Astrocyte of the cerebellum (primary cell): ENCODE measurements around the gene THOC1.

Experiments used
- DNase-seq: peaks from one replicate; pipeline ENCODE4 v3.0.0-alpha.2; 2011; ENCODE audit warnings: low read depth
- H3K4me3 ChIP-seq: 2 replicates; pipeline ENCODE4 v1.5.1; 2011; ENCODE audit warnings: mild to moderate bottlenecking, low read depth, low read length, moderate library complexity
- CTCF ChIP-seq: IDR thresholded peaks from 2 replicates; pipeline ENCODE4 v1.5.1; 2012; ENCODE audit warnings: low read length, low read depth, moderate library complexity, mild to moderate bottlenecking; ENCODE audit errors: missing control alignments
- in situ Hi-C: cut with HindIII; loops from 2 replicates; pipeline ENCODE4 v1.10.0; 2017; ENCODE audit warnings: low sequenced_read_pairs

Gene THOC1

GRCh38 chr18:192801-193200 lies 75.0 kb downstream of the THOC1 start:
- no peak for TF ChIP-seq CTCF
- in situ Hi-C loops = no loop called here
- DNase-seq = no peak
- no peak overlapping the region for H3K4me3 ChIP-seq

GRCh38 chr18:191725-192124 lies 76.1 kb downstream of the THOC1 start:
- H3K4me3 ChIP-seq = no peak overlapping the region
- in situ Hi-C loops = no loop called here
- no peak for DNase-seq
- no peak for TF ChIP-seq CTCF

- no peak overlapping the region for H3K4me3 ChIP-seq
- in situ Hi-C loops = no loop called here
- no peak for TF ChIP-seq CTCF
- no peak for DNase-seq
These were observed 78.6 kb downstream of the THOC1 start for GRCh38 chr18:189254-189653.

GRCh38 chr18:183769-184168 lies 84.1 kb downstream of the THOC1 start:
- in situ Hi-C loops = no loop called here
- DNase-seq = no peak
- H3K4me3 ChIP-seq = no peak overlapping the region
- TF ChIP-seq CTCF = no peak

- DNase-seq = no peak
- in situ Hi-C loops = no loop called here
- no peak for TF ChIP-seq CTCF
- H3K4me3 ChIP-seq = no peak overlapping the region
These were observed 86.1 kb downstream of the THOC1 start for GRCh38 chr18:181711-182110.

GRCh38 chr18:179499-179898 lies 88.3 kb downstream of the THOC1 start:
- no peak for DNase-seq
- TF ChIP-seq CTCF = no peak
- H3K4me3 ChIP-seq = no peak overlapping the region
- in situ Hi-C loops = no loop called here

GRCh38 chr18:172361-172760 lies 95.5 kb downstream of the THOC1 start:
- no peak for DNase-seq
- no peak for TF ChIP-seq CTCF
- in situ Hi-C loops = no loop called here
- no peak overlapping the region for H3K4me3 ChIP-seq
